HG03571 (cell line): ENCODE measurements around the gene TECTB.

Experiments
- ATAC-seq: cut with Tn5 transposase; IDR thresholded peaks from one replicate; pipeline ENCODE4 v1.9.1; 2021; ENCODE audit not compliant: unreplicated experiment

TECTB gene

DNA sequence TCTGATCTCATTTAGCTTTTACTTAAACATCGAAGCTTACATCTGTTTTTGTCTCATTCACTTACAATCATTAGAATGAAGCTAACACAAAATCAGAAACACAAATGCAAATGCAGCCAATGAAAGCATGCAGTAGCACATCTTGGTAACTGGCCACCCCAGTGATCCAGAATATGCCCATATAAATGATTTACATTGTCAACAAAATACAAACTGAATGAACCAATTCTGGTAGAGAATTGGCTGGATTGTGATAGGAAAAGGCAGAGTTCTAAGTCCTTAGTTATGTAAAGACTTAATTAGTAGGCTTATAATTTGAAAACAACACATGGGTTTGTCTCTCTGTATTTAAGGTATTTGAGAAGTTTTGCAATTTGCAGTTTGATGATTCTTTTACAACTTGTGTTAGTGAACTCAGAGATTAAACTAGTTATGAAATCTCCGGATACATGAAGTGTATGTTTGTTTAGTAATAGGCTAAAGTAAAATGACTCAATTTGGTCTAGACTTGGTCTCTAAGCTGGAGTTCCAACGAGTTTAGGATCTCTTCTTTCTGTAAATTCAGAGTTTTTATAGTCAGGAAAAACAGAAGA is 21.2 kb downstream of the TECTB start:
- ATAC-seq: no peak

DNA sequence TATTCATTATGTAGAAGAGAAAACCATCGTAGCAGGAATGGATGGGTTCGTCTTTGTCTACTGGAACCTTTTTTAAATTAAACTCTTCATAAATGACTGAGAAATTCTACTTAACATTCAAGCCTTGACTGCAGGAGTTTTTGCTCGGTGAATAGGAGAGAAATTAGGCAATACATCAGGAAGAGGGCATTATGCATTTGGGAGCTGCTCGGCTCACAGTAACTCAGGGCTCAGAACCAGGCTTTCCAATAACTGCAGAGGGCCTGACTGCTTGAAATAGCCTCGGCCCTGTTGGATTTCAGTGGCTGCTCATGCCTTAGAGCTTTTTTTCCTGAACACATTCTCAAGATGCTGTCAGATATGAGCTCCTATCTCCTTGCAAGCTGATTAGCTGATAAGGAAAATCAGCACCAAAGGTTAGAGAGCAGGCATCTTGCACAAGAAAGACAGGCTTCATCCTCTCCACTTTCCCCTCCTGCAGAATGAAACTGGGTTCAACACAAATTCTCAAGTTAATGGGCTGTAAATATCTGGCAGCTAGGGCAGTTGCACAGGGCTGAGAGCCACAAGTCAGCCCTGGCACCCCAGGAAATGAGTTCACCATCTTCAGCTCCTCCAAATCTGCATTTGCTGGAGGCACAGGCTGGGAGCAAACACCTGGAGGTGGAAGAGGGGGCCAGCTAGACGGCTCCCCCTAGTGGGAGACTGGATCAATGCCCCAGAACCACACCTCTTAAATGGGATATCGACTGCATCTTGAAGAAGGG is 24.3 kb downstream of the TECTB start:
- ATAC-seq: no peak

DNA sequence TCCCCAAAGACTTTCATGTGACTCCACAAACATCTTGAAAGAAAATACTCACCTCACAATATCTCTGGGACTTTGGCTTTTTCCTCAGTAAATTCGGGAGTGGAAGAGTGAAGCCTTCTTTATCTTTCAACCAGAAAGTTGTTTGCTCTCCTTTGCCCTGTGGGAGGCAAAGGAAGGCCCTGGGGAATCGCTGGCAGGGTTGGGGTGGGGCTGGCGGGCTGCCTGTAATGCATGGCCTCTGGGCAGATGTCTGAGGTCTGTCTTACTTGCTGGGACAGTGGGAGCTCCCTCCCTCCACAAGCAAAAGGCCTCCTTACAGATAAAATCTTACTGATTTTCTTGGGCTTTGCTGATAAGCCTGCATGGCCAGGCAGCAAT is 24.9 kb downstream of the TECTB start:
- no peak for ATAC-seq

DNA sequence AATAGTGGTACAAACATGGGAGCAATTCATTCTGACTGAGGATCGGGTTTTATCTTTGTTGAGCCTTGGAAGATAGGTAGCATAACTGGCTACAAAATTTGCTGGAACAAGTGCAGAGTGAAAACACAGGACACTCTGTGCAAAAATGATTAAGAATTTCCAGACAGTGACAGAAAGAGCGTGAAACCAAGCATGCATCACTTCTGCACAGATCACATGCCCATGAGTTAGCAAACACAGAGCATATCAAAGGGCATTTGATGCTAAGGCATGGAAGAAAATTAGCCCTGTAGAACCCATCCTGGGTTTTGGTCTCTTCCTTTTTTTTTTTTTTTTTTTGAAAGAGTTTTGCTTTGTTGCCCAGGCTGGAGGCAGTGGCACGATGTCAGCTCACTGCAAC is 28.3 kb downstream of the TECTB start:
- ATAC-seq: no peak

DNA sequence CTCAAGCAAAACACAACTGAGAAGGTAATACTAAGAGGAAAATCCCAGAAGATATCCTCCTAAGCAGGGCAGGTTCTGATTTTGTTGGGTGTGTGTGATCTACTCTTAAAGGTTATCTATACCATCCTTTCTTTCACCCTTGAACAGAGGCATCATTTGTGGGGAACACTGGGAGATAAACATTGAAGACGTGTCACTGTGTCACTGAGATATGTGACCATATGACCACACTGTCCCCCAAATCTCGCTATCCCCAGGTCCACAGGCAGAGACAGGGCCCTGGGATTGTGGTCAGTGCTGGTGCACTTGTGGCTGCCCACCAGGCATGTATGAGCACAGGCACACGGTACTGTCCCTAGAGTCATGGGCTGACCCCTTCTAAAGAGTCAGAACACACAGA is 30.0 kb downstream of the TECTB start:
- no peak for ATAC-seq

DNA sequence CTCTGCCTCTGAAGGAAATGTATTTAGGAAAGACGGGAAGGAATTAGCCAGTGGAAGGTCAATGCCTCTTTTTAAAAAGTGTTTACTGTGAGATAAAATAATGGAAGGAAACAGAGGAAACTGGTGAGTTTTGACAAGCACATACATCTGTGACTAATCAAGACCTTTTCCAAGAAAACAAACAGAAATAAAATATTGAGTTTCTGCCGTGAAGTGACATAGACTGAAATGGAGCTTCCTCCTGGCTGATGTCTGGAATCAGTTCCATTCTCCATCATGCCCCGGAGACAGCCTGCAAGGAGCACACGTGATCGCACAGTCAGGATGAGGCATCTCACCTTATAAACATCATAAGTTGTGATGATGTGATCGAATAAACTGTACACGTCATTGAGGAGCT is 30.7 kb downstream of the TECTB start:
- ATAC-seq: no peak

DNA sequence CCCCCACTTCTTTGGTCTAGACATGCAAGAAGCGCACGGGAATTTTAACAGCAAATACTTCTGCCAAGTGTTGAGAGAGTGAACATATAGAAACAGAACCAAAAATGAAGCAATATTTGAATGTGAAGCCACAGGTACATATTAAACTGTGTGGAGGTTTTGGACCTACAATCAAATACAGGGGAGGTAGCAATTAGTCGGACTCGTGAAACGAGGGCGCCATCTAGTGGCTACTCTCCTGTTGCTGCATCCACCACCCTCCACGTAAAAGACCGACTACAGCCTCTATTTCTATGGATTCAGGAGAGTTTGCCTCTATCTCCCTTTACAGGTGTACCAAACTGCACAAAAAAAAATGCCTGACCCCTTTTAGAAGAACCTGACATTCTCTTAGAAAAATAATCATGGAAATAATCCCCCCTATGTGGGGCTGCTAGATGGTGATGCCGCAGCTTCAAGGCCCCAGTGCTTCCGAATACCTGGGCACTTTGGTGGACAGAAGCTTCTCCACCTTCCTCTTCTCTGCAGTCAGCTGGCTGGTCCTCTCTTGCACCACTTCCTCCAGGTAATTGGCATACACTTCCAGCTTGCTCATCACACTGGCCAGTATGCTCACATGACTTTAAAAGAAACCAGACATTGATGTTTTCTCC is 31.7 kb downstream of the TECTB start:
- ATAC-seq: no peak

DNA sequence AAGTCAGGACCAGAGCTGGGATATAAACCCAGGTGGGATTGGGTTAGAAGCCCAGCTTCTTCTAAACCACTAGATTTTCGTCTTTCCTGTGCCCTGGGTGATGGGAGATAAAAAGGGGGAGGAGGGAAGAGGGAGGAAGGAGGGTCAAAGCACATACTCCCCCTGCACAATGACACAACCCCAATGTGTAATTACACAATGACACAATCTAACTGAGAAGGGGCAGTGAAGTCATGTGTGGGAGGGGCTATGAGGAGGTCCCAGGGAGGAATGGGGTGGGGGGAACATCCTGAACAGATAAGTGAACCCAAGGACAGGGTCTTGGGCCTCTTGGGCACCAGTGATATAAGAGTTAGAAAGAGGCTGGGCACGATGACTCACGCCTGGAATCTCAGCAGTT is 44.5 kb downstream of the TECTB start:
- ATAC-seq: no peak

DNA sequence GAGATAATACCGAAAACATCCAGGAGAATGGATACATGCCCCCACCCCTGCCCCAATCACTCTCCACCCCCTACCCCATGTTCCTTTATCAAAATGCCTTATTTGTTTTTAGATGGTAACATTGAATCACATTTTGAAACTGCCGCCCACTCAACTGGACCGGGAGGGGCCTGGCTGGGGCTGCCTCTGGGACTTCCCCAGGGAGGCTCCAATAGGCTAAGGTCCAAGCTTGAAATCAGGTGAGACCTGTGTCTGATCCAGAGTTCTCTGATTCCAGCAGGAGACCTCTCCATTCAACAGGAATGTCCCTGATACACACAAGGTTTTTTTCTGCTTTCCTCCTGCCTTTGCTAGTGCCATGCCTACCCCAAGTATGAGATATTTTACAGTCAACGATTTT is 47.0 kb downstream of the TECTB start:
- no peak for ATAC-seq

DNA sequence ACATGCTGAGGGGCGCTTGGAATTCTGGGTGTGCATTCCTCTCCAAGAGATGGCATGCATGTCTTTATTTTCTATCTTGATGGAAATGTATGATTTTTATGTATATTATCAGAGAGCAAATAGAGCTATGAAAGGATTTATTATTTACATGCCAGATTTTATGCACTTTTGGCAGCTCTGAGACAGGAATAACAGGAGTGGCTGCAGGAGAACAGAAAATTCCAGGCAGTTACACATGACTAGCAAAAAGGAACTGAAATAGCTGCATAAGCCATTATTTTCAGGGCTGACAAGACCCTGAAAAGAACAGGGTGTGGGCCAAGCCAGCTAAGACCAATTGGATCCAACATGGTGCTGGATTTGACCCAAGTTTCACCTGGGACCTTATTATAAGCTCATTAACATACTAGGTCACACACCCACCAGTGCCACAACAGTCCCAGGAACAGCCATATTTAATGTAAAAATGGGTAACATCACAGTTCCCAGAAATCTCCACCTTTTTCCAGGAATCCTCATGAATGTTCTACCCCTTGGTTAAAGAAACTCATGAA is 47.5 kb downstream of the TECTB start:
- ATAC-seq: no peak

DNA sequence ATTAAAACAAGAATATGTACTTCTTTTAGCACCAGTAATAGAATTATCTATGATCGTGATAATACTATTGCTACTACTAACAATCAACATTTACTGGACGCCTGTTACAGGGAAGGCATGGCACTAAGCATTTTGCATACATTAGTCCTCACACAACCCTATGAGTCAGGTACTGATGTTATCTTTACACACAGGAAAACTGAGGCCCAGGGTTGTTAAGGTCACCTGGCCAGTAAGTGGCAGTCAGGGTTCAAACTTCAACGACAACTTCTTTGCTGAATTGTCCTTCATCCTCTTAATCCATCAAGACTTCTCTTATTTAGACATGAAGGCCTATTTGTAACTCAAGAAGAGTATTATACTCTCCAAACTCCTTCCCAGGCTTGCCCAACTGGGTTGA is 48.8 kb downstream of the TECTB start:
- ATAC-seq: no peak

DNA sequence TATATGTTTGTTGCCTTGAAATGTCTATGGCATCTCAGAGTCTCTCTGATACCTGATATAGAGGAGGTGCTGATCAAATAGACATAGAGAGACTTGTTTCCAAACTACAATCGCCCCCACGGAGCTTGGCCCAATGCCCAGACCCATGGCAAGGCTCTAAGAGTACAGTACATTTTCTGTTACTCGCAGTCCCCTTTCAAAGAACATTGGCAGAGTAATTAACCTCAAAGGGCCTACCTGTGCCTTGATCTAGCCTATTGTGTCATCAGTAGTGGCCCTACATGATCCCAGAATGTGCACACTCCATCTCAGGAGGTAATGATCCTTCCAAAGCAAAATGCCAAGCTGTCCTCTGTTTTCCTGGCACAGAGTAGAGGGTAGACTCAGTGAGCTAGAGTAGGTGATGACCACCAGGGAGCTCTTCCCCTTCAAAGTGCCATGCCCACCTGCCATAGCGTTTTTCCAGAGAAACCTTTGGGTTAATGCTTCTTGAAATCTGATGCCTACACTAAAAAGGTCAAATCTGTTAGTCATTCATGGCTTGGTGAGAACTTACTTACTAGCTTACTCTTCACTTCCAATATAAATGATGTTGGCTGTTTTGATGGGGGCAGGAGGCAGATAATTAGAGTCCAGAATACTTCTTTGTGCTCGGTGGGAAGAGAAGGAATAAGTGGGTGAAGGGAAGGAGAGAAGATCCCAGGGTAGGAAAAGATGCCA is 49.5 kb downstream of the TECTB start:
- no peak for ATAC-seq

DNA sequence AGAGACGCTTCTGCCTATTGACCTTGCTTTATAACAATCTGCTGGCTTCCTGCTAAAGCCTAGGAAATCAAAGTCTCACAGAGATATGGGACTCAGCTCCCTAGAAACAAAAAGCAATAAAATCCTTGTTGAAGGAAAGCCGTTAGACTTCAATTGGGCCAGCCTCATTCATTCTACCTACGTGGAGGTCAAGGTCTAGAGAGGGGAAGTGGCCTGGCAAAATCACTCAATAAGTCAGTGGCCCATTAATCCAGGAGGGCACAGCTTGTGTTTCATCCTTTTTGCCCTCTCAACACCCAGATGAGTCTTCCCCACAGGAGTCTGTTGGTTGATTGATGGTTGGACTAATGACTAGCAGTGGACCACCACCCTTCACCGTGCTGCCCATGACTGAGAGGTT is 50.3 kb downstream of the TECTB start:
- ATAC-seq: no peak

DNA sequence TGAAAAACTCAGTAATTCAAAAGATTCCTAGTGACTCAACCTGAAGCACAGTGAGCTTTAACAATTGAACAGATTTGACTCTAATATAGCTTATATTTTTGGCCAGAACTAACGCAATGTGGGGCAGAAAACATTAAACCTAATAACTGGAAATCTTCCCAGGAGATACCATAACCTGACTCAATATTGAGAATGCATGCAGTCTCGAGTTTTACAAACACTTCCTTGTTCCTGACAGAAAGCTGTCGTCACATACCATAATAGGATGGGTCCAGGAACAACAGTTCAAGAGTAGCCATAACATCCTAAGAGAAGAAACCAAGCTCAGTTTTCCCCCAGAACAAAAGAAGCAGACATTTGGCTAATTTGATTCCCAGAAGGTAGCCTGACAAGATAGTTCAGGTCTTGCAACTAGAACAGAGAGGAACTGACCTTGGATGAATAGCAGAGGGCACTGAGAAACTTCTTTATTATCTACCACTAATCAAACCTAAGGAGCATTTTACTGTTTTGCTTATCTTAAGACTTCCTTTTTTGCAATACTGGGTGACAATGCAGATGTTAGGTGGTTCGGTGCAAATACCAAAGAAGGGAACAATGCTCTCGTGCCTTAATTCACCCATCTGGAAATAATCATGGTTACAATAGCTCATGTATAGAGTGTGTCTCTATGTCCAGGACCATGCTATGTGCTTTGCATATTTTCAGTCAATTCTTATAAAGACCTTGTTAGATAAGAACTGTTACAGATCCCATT is 52.1 kb downstream of the TECTB start:
- ATAC-seq: no peak

DNA sequence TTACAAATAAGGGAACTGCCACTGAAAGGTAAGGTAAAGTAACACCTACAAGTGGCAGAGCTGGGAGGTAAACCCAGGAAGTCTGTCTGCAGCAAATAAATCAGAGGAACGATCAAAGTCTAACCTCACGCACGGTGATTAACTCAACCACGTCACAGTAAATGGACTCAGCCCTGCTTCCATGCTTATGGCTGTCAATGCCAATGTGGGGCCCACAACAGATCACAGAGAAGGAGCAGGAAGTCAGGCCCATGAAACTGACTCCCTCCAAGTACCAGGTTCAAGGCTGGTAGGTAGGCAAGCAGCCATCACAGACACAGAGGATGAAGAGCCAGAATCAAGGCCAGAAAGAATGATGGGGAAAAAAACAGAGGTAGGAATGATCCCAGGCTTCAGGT is 52.7 kb downstream of the TECTB start:
- no peak for ATAC-seq

DNA sequence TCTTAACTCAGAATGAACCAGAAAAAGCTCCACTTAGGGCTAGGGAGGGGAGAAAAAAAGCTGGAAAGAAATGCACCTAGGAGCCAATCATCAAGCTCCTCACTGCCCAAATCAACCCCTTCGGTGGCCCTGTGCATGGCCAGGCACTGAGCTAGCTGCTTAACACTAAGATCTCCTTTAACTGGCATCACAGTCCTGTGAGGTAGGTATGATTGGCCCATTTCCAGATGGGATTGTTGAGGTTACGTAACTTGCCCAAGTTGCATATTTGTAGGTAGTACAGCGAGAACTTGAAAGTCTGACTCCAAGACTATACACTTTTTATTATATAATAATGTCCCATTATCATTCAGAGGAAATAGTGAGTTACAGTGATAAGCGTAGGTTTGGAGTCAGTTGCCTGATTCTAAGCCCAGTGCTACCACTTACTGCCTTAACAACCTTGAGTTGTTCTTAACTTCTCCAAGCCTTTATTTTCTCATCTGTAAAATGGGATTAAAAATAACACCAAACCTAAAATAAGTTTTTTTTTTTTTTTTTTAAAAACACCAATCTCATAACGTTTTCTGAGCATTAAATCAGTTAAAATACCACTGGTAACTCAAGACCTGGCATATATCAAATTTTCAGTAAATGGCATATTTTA is 53.5 kb downstream of the TECTB start:
- no peak for ATAC-seq

DNA sequence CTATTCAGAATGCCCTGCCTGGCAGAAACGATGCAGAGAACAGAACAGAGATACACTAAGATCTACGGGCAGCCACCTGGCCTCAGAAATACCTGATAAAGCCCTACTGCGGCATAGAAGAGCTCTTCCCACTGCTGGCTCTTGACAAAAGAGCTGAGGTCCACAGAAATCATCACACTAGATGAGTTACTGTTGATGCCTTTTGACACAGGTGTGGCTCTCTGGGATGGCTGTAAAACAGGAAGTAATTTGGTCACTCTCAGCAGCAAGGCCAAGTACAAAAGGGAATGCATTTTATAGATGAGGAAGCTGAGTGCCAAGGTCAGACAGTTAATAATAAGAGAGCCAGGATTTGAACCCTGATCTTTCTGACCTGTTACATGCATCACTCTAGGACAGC is 55.8 kb downstream of the TECTB start:
- ATAC-seq: no peak

DNA sequence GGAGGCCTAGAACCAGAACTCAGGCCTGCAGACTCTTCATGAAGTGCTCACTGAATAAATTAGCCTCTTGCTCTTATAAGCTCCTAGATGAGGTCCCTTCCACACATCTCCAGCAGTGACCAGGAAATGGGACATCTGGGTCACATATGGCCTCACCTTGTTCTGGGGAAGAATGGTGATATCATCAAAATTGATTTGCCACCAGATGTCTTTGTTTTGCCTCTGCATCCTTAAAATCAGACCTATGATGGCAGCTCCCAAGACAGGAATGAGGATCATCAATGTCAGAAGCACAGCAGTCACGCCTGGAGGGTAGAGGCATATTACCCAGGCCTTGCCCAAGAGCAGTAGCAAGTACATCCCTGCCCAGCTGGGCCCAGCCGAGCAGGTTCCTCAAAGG is 57.4 kb downstream of the TECTB start:
- ATAC-seq: no peak

DNA sequence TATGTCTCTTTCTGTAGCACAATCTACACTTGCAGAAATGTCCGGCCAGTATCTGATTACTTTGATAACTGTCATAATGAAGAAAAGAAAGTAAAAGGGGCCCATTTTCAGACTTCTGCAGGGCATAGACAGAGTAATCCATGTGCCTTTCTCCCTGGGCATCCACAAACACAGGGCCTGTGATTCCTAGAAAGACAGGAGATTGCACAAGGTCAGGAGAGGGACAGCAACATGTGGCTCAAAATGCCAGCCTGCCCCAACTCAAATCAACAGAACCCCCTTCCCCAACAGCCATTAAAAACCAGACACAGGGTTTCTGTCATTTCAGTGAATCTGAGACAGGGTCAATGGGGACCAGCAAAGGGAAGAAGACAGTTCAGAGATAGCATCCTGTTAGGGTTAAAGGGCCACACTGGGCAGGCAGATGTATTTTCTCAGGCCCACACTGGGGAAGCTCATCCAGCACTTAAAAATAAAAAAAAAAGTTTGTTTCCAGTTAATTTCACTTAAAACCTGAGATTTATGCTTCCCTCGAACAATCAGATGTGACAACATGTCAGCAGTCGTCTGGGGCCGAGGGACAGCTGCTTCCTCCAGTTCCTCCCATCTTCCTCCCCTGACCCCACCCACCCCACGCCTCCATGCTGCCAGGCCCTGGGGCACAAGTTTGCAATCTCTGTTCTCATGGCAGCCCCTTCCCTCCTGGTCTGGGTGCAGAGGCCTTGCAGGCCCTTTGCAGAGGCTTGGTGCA is 60.0 kb downstream of the TECTB start:
- ATAC-seq: no peak

DNA sequence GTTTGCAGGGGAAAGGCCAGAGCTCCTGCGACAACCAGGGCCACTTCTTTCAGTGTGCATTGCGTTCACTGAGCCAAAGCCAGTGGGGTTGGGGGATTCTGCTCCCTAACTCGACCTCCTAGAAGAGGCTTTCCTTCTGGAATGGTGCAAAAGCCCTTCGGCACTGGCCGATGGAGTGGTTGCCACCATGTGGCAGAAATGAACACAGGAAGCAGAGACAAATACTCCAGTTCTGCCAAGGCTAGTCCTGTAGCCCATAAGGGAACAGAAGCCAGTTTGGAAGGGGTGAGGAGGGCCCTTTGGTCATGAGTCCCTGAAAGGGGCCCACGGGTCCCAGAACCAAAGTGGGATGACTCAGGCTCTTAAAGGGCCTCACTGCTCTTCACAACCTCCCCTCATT is 61.1 kb downstream of the TECTB start:
- no peak for ATAC-seq
